T-helper 2 cell treated with Interferon-gamma antibody and Interleukin-4, amounts not matched to agents 100 ng/mL and 5 ng/mL, for 36 hours (primary cell): ENCODE data around the gene C12orf60. TPM values are rescaled to one million over a fixed set of nuclear protein-coding genes. Genes with fewer than 3 reads are reported as not detected.

Experiments used
- intact Hi-C: fragments of 100-400 bp; cut with micrococcal nuclease; formaldehyde crosslinking; loops from one replicate; pipeline ENCODE4 v1.15.1; 2023
- total RNA-seq: library from RNA; stranded (reverse); gene quantifications from 2 replicates; pipeline ENCODE4 v1.2.3, GENCODE V29; 2022

The C12orf60 gene
- total RNA-seq, 1 donor from 2014 or later = 1.5 TPM

DNA sequence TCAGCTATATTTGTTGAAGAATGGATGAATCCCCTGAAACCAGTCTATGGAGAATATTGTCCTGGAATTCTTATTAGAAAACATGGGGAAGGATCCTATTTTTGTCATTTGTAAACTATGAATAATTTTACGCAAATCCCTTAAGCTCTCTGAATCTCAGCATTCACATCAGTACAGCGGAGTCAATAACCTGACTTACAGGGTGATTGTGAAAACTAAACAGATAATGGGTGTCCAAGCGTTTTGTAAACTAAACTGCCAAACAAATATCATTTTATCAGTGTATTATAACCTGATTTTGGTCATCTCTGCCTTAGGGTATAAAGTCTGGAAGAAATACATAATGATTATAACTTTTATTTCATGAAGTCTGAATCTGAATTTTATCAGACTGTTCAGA, 29.9 kb downstream of the C12orf60 start:
- intact Hi-C loops = no loop called here

DNA sequence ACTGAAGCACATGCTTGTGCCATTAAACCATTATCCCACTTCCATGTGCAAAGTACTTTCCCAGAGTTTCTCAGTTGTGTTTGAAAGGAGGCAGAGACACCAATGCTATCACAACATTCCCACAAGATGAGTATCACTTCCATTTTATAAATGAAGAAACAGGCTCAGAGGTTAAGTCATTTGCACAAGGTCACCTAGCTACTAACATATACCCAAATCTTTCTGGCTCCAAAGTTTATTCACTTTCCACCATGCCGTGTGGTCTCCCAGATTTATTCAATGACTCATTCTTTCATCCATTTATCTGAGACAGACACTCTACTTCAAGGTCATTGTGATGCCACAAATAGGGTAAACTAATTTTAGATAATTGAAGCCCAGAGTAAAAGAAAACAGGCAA, 30.5 kb downstream of the C12orf60 start:
- intact Hi-C loops = no loop called here

DNA sequence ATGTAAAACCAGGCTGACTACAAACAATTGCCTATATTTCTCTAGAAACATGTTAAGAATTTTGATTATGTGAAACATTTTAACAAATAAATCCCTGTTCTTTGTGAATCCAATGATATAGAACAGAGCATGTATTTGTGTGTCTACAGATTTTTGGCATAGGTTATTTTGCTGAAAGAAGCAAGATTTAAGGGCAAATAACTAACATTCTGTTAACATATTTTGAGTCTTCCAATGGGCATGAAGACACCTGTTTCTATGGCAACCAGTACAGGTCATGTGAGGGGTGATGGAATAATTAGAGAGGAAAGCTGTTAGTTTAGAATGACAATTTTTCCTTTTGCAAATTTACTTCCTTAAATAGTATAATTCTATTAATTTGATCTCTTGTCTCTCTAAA, 31.0 kb downstream of the C12orf60 start:
- intact Hi-C loops = no loop called here

DNA sequence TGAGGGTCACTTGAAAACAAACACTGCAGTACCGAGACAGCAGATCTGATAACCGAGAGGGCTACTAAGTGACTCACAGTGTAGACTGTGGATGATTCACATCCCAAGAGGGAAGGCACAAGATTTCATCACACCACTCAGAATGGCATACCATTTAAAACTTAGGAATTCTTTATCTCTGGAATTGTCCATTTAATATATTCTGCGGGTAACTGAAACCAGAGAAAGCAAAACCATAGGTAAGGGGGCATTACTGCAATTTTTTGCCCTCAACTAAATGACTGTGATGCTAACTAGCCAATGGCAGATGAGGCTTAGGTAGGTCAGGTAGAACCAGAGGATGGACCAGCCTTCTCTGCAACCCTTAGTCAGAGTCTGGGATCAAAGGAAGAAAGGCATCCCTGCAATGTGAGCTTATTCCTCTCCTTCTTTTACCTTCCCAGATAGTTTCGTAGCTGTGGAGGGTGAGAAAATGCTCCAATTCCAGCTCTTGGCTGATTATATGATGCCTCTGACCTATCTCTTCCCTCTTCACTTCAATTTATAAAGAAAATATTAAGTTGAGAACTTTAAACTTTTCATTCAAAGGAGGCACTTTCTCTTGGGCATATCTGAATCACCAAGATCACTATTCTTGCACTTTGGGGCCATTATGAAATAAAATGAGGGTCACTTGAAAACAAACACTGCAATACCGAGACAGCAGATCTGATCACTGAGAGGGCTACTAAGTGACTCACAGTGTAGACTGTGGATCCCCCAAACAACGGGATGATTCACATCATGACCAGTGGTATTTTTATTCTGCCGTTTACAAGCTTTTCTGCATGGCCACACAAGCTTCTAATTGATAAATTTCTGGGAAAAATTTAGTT, 33.1 kb downstream of the C12orf60 start:
- intact Hi-C loops = no loop called here

DNA sequence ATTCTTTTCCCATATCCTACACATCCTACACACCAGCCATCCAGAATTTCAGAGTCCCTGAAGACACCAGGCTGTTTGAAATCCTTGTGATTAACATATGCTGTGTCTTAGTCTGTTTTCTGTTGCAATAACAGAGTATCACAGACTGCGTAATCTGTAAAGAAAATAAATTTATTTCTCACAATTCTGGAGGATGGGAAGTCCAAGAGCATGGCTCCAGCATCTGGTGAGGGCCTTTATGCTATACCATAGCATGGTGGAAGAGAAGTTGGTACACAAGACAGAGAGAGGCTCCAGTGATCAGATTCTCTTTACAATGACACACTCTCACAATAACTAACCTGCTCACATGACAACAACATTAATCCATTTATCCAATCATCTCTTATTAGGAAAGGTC, 35.8 kb downstream of the C12orf60 start:
- intact Hi-C loops = no loop called here

DNA sequence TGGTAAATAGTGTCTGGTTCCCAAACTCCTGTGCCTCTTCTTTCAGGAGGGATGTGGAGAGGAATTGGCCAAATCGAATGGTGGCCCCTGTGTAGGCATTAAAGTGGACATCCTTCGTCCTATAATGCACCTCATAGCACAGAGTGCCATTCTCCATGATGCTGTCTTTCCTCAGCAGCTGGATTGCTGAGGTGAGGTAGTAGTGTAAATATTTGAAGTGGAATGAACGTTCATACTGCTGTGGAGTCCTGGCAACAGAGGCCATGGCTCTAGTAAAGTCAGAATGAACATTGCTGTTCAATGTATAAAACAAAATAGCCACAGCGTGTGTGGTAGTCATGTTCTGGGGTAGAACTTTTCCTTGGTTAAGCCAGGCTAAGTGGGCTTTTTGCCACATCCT, 37.1 kb downstream of the C12orf60 start:
- intact Hi-C loops = no loop called here

DNA sequence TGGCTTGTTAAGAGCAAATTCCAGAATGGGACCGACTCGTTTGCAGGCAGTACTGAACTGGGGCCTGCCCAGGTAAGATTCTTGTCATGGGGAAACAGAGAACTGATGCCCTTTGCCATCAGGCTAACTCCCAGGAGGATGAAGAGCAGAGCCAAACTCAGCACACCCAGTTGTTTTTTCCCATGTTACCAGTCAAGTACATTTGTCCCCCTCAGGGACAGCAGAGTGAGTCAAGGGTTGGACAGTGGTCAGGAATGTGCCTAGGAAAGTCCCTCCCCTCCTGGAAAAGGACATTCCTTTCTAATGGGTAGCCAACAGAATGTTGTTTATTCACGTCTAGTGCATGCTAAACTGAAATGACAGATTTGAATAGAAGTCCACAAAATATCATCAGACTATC, 38.3 kb downstream of the C12orf60 start:
- intact Hi-C loops = no loop called here

DNA sequence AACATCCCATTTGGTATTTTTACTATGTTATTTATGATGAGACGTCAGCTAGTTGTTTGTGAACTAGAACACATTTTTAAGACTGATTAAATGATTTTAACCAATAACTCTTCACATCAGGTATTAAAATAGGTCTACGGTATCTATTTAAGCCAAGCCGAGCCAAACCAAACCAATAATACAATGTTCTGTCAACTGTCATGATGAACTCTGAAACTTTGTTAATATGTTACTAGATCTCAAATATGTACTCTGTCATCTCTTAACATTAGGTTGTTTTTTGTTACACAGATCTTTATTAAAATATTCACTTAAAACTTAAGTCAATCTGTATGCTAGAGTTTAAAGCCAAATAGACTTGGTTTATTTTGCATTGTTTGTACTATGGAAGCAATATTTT, 38.8 kb downstream of the C12orf60 start:
- intact Hi-C loops = no loop called here

DNA sequence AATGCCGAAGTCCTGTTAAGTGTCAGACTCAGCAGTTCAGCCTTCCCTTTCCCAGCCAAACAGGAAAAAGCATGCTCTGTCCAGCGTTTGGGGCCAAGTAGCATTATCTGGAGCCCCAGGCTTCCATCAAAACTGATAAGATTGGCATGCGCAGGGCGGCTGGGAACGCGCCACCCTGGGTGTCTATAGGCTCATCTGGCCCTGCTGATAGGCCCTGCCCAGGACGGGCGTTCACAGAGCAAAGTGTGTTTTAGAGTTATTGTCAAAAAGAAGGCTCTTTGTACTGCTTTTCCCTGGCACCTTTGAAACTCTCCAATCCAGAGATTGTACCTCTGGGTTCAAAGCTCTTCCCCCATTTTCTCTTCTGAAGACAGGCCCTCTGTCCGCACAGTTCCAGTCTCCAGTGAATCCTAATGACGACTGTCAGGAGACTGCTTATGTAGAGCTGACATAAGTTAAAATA, 40.0 kb downstream of the C12orf60 start, which contains the start of gene ART4:
TSS of gene ART4 (minus strand) at position 102 of the 463 bp plus-strand sequence. CDS start 413 bp downstream, outside the sequence.
- intact Hi-C loops = no loop called here

DNA sequence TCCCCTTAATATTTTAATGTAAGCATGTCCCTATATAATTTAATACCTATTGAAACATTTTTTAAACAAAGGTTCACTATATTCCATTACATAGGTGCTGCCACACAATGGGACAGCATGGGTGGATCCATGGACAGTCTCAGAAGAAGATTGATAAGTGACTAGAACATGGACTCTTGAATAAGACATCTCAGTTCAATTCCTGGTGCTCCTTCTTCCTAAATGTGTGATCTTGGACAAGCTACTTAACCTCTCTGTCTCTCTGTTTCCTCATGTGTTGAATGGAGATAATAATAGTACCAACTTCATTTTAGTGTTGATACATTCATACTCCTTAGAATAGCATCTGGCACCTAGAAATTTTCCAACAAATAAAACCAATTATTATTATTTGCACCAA, 40.9 kb downstream of the C12orf60 start:
- intact Hi-C loops = no loop called here

DNA sequence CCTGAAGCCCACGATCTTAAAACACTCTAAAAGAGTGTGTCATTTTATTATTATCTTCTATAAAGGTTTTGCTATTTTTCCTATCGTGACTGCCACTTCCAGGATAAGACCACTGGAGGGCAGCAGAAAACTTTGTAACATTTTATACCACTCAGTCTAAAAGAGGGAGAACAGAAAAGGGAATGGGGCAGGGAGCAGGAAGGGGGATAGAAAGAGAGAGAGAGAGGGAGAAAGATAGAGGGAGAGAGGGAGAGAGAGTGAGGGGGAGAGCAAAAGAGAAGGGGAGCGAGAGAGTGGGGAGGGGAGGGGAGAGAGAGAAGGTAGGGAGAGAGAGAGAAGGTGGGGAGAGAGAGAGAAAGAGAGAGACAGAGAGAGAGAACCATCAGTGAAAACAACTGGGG, 41.9 kb downstream of the C12orf60 start:
- intact Hi-C loops = loop anchor here (1.0 kb wide), 2 partner anchors 151 to 376 kb away; partner anchors contain the start of gene RERG

DNA sequence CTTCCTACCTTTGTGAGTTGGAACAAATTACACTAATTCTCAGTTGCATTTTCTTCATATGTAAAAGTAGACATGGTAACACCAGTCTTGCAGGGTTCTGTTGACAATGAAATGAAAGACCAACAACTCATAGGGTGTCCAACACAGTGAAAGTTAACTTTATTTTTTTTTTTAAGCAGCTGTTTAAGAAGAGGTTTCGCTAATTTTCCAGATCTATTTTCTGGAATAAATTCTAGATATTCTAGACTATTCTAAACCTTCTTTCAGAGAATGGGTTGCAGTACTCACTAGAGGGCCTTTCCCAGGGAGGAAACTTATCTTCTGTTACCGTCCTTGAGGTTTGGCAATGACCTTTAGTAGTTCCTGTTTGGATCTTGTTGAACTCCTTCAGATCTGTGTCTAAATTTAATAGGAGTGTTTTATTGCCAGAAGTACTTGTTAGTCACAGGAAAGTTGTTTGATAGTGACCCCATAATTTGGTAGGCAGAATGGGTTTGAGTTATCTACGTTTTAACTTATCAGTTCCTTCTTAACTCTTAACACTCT, 42.6 kb downstream of the C12orf60 start:
- intact Hi-C loops = no loop called here

DNA sequence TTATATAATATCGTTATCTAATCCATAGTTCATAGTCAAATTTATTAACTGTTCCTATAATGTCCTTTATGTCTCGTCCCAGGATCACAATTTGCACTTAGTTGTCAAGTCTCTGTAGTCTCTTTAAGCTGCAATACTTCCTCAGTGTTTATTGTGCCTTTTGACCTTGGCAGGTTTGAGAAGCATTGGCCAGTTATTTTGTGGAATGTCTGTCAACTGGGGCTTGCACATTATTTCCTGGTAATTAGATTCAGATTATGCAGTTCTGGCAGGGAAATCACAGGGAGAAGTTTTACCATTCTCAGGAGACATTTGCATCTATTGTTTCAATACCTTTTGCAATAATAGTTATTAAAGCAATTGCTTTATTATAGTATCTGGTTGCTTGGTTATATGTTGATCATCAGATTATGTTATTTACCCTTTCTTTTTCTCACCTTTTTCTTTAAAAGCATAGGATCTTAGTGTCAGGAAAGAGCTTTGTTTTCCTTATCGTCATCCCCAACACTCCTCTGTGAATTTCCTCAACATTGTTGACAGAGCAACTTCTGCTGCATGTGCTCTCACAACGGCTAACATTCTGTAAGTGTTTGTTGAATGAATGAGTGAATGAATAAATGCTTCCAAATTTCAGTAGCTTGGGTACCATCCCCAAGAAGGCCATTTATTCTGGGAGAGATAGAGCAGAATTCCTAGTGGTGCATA, 43.6 kb downstream of the C12orf60 start:
- intact Hi-C loops = no loop called here

DNA sequence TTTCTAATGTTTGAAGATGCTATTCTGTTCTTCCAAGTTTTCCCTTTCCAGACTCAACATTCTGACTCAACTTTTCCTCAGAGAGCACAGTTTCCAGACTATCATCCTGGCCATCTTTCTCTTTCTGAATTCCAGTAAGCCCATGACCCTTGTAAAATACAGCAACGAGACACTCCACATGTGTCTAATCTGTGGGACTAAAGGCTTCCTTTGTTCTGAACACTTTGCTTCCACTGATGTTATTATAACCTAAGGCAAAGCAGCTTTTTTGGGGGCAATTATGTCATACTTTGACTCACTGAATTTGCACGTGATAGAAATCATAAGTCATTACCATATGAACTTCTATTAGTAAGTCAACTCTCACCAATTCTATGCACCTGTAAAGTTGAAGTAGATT, 46.2 kb downstream of the C12orf60 start:
- intact Hi-C loops = no loop called here

DNA sequence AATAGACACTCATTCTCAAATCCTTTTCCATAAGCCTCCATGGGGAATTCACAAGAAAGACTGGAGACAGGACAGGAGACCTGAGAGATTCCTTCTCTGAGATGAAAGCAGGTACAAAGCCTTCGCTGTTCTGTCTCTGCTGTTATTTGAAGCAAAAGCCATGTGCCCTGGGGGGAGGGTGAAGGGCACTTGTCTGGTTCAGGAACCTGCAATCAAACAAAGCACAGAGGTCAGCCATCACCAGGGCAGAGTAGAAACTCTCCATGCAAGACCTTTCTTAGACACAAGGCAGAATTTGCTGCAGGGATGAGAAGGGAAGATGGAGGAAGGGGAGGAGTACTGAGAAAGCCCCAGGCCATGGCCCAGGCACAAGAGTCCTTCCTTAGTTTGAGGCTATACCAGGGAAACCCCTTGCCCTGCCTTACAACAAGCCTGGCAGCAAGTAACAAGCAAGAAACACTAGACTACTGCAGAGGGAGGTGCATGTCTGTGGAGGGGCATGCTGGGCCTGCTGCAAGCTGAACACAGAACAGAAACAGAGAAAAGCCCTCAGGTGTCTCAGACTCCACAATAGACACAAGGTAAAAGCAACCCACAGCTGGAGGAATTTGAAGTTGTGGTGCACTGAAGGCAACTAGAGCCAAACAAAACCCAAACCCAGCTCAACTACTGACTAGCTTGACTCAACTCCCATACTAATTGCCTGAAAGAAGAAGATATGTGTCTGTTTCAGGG, 47.6 kb downstream of the C12orf60 start:
- intact Hi-C loops = no loop called here

DNA sequence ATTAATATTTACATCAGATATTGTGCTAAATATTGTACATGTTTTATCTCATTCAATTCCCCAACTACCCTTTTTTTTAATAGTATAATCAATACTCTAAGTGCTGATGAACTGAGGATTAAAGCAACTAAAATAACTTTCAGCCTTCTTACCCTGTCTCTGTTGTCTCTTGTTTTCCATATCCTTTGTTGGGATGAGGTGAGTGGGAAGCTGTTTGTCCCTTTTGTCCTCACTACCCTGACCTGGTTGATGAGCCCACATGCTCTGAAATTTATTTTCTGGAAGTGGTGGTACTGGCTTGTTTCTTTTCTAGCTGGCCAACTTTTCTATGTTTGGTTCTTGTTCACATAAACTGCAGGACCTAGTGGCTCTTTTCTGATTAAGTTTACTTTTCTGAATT, 49.4 kb downstream of the C12orf60 start:
- intact Hi-C loops = no loop called here

DNA sequence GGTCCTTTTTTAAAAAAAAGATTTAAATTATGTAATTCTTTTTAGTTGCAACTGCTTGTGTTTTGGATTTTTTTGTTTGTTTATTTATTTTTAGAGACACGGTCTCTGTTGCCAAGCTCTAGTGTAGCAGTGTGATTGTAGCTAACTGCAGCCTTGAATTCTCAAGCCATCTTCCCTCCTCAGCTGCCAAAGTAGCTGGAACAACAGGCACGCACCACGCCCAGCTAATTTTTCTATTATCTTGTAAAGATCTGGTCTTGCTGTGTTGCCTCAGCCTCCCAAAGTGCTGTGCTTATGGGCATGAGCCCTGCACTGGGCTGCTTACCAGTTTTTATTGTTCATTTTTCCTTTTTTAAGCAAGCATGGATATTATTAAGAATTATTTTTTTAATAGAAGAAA, 50.5 kb downstream of the C12orf60 start:
- intact Hi-C loops = no loop called here

DNA sequence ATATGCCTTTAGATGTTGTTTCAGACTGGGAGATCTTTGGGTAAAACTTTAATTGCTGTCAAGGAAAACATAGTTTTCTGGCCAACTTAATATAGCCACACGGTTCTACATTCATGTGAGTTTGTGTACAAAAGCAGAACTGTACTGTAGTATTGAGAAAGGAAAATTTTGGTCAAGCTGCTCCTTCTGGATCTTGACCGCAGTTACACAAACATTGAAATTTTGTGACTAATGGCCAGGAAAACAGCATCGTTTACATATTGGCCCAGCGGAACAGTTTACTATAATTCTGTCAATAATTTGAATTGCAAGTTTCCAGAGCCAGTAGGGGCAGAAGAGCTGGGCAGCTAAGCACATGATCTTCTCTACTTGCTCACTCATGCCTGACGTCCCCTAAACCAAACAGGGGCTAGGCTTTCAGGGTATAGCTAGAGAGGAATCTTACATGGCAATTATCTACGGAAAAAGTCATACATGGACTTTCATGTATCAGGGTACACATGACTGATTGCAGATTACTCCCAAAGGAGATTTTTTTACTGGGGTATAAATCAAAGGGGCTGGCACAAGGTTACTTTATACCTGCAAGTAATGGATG, 51.2 kb downstream of the C12orf60 start:
- intact Hi-C loops = no loop called here

DNA sequence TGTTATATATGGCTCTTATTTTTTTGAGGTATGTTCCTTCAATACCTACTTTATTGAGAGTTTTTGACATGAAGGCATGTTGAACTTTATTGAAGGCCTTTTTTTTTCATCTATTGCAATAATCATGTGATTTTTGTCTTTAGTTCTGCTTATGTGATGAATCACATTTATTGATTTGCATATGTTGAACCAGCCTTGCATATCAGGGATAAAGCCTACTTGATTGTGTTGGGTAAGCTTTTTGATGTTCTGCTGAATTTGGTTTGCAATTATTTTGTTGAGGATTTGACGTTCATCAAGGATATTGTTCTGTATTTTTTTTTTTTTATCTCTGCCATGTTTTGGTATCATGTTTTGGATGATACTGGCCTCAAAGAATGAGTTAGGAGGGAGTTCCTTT, 55.0 kb downstream of the C12orf60 start:
- intact Hi-C loops = no loop called here

DNA sequence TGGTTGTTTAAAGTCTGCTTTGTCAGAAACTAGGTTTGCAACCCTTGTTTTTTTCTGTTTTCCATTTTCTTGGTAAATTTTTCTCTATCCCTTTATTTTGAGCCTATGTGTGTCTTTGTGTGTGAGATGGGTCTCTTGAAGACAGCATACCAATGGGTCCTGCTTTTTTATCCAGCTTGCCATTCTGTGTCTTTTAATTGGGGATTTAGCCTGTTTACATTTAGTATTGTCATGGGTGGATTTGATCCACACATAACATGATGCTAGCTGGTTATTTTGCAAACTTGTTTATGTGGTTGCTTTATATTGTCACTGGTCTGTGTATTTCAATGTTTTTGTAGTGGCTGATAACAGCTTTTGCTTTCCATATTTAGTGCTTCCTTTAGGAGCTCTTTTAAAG, 57.0 kb downstream of the C12orf60 start:
- intact Hi-C loops = no loop called here

DNA sequence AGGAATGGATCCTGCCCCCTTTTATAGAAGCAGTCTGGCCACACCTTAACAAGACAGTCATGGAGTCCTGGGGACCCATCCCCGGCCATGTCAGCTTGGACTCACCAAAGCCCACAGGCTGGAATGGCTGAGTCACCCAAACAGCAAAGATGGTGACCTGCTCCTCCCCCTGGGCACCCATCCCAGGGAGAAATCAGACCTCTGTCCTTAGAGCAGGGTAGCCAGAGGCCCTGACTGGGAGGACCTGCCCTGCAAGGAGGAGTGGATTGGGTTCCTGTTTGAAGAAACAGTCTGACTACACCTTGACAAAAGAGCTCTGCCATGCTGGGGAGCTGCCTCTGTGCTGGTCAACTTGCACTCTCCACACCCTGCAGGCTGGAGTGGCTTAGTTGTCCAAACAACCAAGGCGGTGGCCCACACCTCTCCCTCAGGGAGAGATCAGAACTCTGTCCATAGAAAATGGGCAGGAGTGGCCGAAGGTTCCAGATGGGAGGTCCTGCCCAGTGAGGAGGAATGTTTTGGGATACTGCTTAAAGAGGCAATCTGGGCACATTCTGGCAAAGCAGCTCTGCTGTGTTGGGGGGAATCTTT, 65.5 kb downstream of the C12orf60 start:
- intact Hi-C loops = no loop called here
